ENCODE results near the gene SETDB1.

The SETDB1 gene

GRCh38 chr1:150976879-150977694 is 50.9 kb downstream of the SETDB1 start:
- DNase-seq: peak; percentile 84

- peak; percentile 96 for DNase-seq
Observed at GRCh38 chr1:150979092-150980056, 53.2 kb downstream of the SETDB1 start.

- no peak for DNase-seq
Observed at GRCh38 chr1:150981177-150981804, 55.1 kb downstream of the SETDB1 start.

GRCh38 chr1:150981805-150982712 is 55.9 kb downstream of the SETDB1 start, which contains the start of gene ANXA9:
TSS of gene ANXA9 (plus strand) at chr1:150982292. CDS start at chr1:150983106, 814 bp downstream.
- DNase-seq: no peak

- DNase-seq: no peak
Observed at GRCh38 chr1:150985179-150985825, 59.1 kb downstream of the SETDB1 start.

GRCh38 chr1:150987924-150988323 is 61.8 kb downstream of the SETDB1 start:
- DNase-seq: no peak

- no peak for DNase-seq
Observed at GRCh38 chr1:150992626-150993025, 66.5 kb downstream of the SETDB1 start.

GRCh38 chr1:150994248-150994647 is 68.1 kb downstream of the SETDB1 start:
- DNase-seq: no peak

- DNase-seq: no peak
Observed at GRCh38 chr1:150995460-150995859, 69.3 kb downstream of the SETDB1 start.

- DNase-seq: no peak
Observed at GRCh38 chr1:150995896-150996295, 69.7 kb downstream of the SETDB1 start.

GRCh38 chr1:150997126-150997872 is 71.1 kb downstream of the SETDB1 start:
- DNase-seq: no peak

GRCh38 chr1:150997949-150998348 is 71.8 kb downstream of the SETDB1 start:
- no peak for DNase-seq

- DNase-seq: no peak
Observed at GRCh38 chr1:150999051-150999674, 73.0 kb downstream of the SETDB1 start.

- DNase-seq: no peak
Observed at GRCh38 chr1:150999926-151000325, 73.8 kb downstream of the SETDB1 start.

- DNase-seq: no peak
Observed at GRCh38 chr1:151000408-151000807, 74.2 kb downstream of the SETDB1 start.

- no peak for DNase-seq
Observed at GRCh38 chr1:151001602-151002001, 75.4 kb downstream of the SETDB1 start.

- DNase-seq: no peak
Observed at GRCh38 chr1:151002051-151002450, 75.9 kb downstream of the SETDB1 start.

- no peak for DNase-seq
Observed at GRCh38 chr1:151002611-151003010, 76.4 kb downstream of the SETDB1 start.

- no peak for DNase-seq
Observed at GRCh38 chr1:151003180-151003579, 77.0 kb downstream of the SETDB1 start.

- DNase-seq: no peak
Observed at GRCh38 chr1:151005729-151006319, 79.7 kb downstream of the SETDB1 start.

All from activated CD8-positive, alpha-beta memory T cell treated with anti-CD3 and anti-CD28 coated beads, Interleukin-2, amount 50 U/mL, for 48 hours (primary cell).